WTC11 (cell line): ENCODE results near the gene TIMM44. TPM values are rescaled to one million over a fixed set of nuclear protein-coding genes. Genes with fewer than 3 reads are reported as not detected.

Source experiments
- ATAC-seq: fragments of 200-7000 bp; cut with Tn5 transposase; 2 replicates; pipeline ENCODE4 v1.10.0; 2021; ENCODE audit warnings: mild to moderate bottlenecking, moderate library complexity
- CTCF ChIA-PET: fragments of 300-600 bp; sonication (Branson Sonifier 250); formaldehyde crosslinking; loops from one replicate; lab custom pipeline; 2021; ENCODE audit warnings: antibody characterized with exemption; lab: Charles Lee
- POLR2A ChIA-PET: fragments of 350-600 bp; sonication (Branson Sonifier 250); formaldehyde crosslinking; loops from one replicate; lab custom pipeline; 2021; ENCODE audit warnings: antibody characterized with exemption; lab: Charles Lee
- DNase-seq: peaks from one replicate; pipeline ENCODE4 v3.0.0; 2021; ENCODE audit warnings: low spot score
- H3K27ac Mint-ChIP-seq: 2 replicates; pipeline ENCODE4 v1.8.0; 2021; ENCODE audit warnings: mixed read lengths
- H3K27me3 Mint-ChIP-seq: 2 replicates; pipeline ENCODE4 v1.8.0; 2021; ENCODE audit warnings: low read depth, mild to moderate bottlenecking, moderate library complexity, mixed read lengths
- H3K36me3 Mint-ChIP-seq: 2 replicates; pipeline ENCODE4 v1.8.0; 2021; ENCODE audit warnings: mixed read lengths
- H3K4me1 Mint-ChIP-seq: 2 replicates; pipeline ENCODE4 v1.8.0; 2022; ENCODE audit warnings: mixed read lengths
- H3K4me3 Mint-ChIP-seq: 2 replicates; pipeline ENCODE4 v1.8.0; 2021; ENCODE audit warnings: mild to moderate bottlenecking, moderate library complexity, mixed read lengths
- H3K9me3 Mint-ChIP-seq: 2 replicates; pipeline ENCODE4 v1.8.0; 2021; ENCODE audit warnings: mixed read lengths
- ATF1 ChIP-seq: sonication (generic); formaldehyde crosslinking; IDR thresholded peaks from 2 replicates; pipeline ENCODE4 v1.8.1; 2023; ENCODE audit warnings: mild to moderate bottlenecking, moderate library complexity, missing genetic modification reagents
- ERG ChIP-seq: fragments of 250-450 bp; sonication (Bioruptor Pico); IDR thresholded peaks from 2 replicates; pipeline ENCODE4 v1.8.0; 2021; ENCODE audit warnings: mild to moderate bottlenecking
- IRF2 ChIP-seq: sonication (generic); formaldehyde crosslinking; IDR thresholded peaks from 2 replicates; pipeline ENCODE4 v1.8.0; 2022; ENCODE audit warnings: low read depth, missing genetic modification reagents, borderline replicate concordance
- NR2C2 ChIP-seq: sonication (generic); formaldehyde crosslinking; IDR thresholded peaks from 2 replicates; pipeline ENCODE4 v1.8.0; 2022; ENCODE audit warnings: mild to moderate bottlenecking, missing genetic modification reagents
- NR3C1 ChIP-seq: sonication (generic); formaldehyde crosslinking; conservative IDR thresholded peaks from 2 replicates; pipeline ENCODE4 v1.8.1; 2023; ENCODE audit warnings: low read depth, mild to moderate bottlenecking, missing genetic modification reagents
- OVOL2 ChIP-seq: fragments of 250-450 bp; sonication (Bioruptor Pico); IDR thresholded peaks from 2 replicates; pipeline ENCODE4 v1.9.0; 2021; ENCODE audit warnings: mild to moderate bottlenecking, borderline replicate concordance
- RORB ChIP-seq: fragments of 250-450 bp; sonication (Bioruptor Pico); IDR thresholded peaks from 2 replicates; pipeline ENCODE4 v1.9.0; 2021; ENCODE audit warnings: mild to moderate bottlenecking
- SMAD3 ChIP-seq: sonication (generic); formaldehyde crosslinking; IDR thresholded peaks from 2 replicates; pipeline ENCODE4 v1.8.0; 2022; ENCODE audit warnings: missing genetic modification reagents, mild to moderate bottlenecking, borderline replicate concordance
- STAT6 ChIP-seq: sonication (generic); formaldehyde crosslinking; conservative IDR thresholded peaks from 2 replicates; pipeline ENCODE4 v1.8.1; 2023; ENCODE audit warnings: mild to moderate bottlenecking, low read depth, missing genetic modification reagents, moderate library complexity
- ZNF263 ChIP-seq: sonication (generic); formaldehyde crosslinking; IDR thresholded peaks from 2 replicates; pipeline ENCODE4 v1.8.1; 2022; ENCODE audit warnings: low read depth, mild to moderate bottlenecking, moderate library complexity, missing genetic modification reagents
- ZNF425 ChIP-seq: fragments of 250-450 bp; sonication (Bioruptor Pico); conservative IDR thresholded peaks from 2 replicates; pipeline ENCODE4 v1.9.0; 2021; ENCODE audit warnings: mild to moderate bottlenecking
- total RNA-seq: library from RNA; stranded (reverse); gene quantifications from 3 replicates; pipeline ENCODE4 v1.2.3, GENCODE V29; 2021
- TF ChIP-seq, protein P1 (sequence below): sonication (generic); formaldehyde crosslinking; IDR thresholded peaks from 2 replicates; pipeline ENCODE4 v1.8.0; 2022; ENCODE audit warnings: mild to moderate bottlenecking, missing genetic modification reagents
- TF ChIP-seq, protein P2 (sequence below): sonication (generic); formaldehyde crosslinking; IDR thresholded peaks from 2 replicates; pipeline ENCODE4 v1.8.1; 2022; ENCODE audit warnings: low read depth, missing genetic modification reagents, borderline replicate concordance
- TF ChIP-seq, protein P3 (sequence below): sonication (generic); formaldehyde crosslinking; IDR thresholded peaks from 2 replicates; pipeline ENCODE4 v1.8.1; 2022; ENCODE audit warnings: missing genetic modification reagents, borderline replicate concordance
- TF ChIP-seq, protein P4 (sequence below): sonication (generic); formaldehyde crosslinking; IDR thresholded peaks from 2 replicates; pipeline ENCODE4 v1.8.0; 2022; ENCODE audit warnings: mild to moderate bottlenecking, missing genetic modification reagents

The TIMM44 gene
- total RNA-seq, 1 experiment from 2014 or later: 129 TPM

GRCh38 chr19:7912697-7913564 lies 30.5 kb downstream of the TIMM44 start:
- Mint-ChIP-seq H3K27me3 (peaks cover 34% of the 10 kb centered on the region), H3K9me3 (no peaks in the 10 kb centered on the region), H3K36me3 (peaks cover 11% of the 10 kb centered on the region), H3K4me3 (no peak overlapping the region), H3K4me1 (peaks cover 3% of the 10 kb centered on the region), H3K27ac (no peak overlapping the region)
- ATAC-seq (no peak), DNase-seq (no peak)
- ChIA-PET POLR2A (no interaction called here), CTCF (interaction anchor here (0.8 to 2.1 kb wide), 2 partner anchors 36 to 44 kb away, joined by 3 to 10 read pairs; no protein-coding TSS in a partner anchor)
- TF ChIP-seq RORB (CRISPR knock-in tag) (no peak), NR3C1 (CRISPR knock-in tag) (no peak), IRF2 (CRISPR knock-in tag) (no peak), ERG (CRISPR knock-in tag) (no peak)
- TF ChIP-seq, protein P1, sequence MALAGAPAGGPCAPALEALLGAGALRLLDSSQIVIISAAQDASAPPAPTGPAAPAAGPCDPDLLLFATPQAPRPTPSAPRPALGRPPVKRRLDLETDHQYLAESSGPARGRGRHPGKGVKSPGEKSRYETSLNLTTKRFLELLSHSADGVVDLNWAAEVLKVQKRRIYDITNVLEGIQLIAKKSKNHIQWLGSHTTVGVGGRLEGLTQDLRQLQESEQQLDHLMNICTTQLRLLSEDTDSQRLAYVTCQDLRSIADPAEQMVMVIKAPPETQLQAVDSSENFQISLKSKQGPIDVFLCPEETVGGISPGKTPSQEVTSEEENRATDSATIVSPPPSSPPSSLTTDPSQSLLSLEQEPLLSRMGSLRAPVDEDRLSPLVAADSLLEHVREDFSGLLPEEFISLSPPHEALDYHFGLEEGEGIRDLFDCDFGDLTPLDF: no peak

GRCh38 chr19:7912144-7912696 lies 31.2 kb downstream of the TIMM44 start:
- CTCF ChIA-PET: interaction anchor here (0.8 to 2.1 kb wide), 6 partner anchors 9 to 59 kb away, joined by 3 to 10 read pairs (median 4); partner anchors contain the start of gene MAP2K7
- POLR2A ChIA-PET: no interaction called here
- Mint-ChIP-seq H3K27me3 (peaks cover 28% of the 10 kb centered on the region), H3K4me3 (no peak overlapping the region), H3K9me3 (no peaks in the 10 kb centered on the region), H3K4me1 (peaks cover 3% of the 10 kb centered on the region)
- ATAC-seq (no peak), DNase-seq (no peak)
- TF ChIP-seq NR2C2 (CRISPR knock-in tag): no peak
- TF ChIP-seq ZNF263 (CRISPR knock-in tag): no peak
- TF ChIP-seq STAT6 (CRISPR knock-in tag): no peak
- TF ChIP-seq ZNF425: no peak
- TF ChIP-seq, protein P2, sequence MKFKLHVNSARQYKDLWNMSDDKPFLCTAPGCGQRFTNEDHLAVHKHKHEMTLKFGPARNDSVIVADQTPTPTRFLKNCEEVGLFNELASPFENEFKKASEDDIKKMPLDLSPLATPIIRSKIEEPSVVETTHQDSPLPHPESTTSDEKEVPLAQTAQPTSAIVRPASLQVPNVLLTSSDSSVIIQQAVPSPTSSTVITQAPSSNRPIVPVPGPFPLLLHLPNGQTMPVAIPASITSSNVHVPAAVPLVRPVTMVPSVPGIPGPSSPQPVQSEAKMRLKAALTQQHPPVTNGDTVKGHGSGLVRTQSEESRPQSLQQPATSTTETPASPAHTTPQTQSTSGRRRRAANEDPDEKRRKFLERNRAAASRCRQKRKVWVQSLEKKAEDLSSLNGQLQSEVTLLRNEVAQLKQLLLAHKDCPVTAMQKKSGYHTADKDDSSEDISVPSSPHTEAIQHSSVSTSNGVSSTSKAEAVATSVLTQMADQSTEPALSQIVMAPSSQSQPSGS (CRISPR knock-in tag): no peak
- TF ChIP-seq SMAD3: no peak
- TF ChIP-seq, protein P3, sequence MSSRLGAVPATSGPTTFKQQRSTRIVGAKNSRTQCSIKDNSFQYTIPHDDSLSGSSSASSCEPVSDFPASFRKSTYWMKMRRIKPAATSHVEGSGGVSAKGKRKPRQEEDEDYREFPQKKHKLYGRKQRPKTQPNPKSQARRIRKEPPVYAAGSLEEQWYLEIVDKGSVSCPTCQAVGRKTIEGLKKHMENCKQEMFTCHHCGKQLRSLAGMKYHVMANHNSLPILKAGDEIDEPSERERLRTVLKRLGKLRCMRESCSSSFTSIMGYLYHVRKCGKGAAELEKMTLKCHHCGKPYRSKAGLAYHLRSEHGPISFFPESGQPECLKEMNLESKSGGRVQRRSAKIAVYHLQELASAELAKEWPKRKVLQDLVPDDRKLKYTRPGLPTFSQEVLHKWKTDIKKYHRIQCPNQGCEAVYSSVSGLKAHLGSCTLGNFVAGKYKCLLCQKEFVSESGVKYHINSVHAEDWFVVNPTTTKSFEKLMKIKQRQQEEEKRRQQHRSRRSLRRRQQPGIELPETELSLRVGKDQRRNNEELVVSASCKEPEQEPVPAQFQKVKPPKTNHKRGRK (CRISPR knock-in tag): no peak
- TF ChIP-seq ATF1 (CRISPR knock-in tag): no peak
- TF ChIP-seq, protein P4, sequence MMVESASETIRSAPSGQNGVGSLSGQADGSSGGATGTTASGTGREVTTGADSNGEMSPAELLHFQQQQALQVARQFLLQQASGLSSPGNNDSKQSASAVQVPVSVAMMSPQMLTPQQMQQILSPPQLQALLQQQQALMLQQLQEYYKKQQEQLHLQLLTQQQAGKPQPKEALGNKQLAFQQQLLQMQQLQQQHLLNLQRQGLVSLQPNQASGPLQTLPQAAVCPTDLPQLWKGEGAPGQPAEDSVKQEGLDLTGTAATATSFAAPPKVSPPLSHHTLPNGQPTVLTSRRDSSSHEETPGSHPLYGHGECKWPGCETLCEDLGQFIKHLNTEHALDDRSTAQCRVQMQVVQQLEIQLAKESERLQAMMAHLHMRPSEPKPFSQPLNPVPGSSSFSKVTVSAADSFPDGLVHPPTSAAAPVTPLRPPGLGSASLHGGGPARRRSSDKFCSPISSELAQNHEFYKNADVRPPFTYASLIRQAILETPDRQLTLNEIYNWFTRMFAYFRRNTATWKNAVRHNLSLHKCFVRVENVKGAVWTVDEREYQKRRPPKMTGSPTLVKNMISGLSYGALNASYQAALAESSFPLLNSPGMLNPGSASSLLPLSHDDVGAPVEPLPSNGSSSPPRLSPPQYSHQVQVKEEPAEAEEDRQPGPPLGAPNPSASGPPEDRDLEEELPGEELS (CRISPR knock-in tag): no peak
- TF ChIP-seq OVOL2 (CRISPR knock-in tag): no peak
- TF ChIP-seq, all 79 proteins: peak for 0
- Mint-ChIP-seq H3K36me3 (peaks cover 11% of the 10 kb centered on the region), H3K27ac (no peak overlapping the region)
